ENCODE measurements around the gene GABRR3.

Gene GABRR3

GRCh38 chr3:97954228-97954827, 80.8 kb downstream of the GABRR3 start:
- FAIRE-seq = no peak

DNA sequence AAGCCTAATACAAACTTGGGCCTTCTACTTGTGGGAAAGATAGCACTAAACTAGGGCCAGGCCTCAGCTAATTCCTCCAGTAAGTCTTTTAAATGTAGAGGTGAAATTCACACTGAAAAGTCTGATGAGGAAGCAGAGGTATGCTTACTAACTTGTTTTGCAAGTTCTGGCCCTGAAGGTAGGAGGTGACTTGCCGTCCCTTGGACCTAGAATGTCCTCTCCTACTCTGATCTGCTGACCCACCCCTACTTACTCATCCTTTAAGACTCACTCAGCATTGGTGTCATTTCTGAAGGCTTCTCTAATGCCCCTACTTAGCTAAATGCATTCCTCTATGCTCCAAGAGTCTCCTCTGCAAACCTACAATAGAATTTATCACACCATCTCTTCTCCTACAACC, 82.2 kb downstream of the GABRR3 start:
- FAIRE-seq = no peak

DNA sequence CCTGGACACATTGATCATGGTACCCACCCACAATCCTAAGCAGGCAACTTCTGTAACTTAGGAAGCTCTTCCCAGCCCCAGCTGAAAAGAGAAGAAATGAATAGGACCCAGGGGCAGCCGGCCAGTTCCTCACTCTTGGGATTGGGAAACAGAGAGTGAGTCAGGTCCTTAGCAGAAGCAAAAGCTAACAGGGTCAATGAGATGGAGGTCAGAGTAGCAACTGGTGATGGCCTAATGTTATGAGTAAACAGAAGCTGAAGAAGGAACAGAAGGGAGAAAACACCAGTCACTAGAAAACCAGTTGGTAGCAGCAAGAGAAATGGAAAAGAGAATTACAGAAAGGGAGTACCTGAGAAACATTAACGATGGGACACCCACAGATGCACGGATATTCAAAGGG, 82.8 kb downstream of the GABRR3 start:
- no peak for FAIRE-seq

- FAIRE-seq = no peak
Measured at GRCh38 chr3:97950360-97950759, 84.8 kb downstream of the GABRR3 start.

DNA sequence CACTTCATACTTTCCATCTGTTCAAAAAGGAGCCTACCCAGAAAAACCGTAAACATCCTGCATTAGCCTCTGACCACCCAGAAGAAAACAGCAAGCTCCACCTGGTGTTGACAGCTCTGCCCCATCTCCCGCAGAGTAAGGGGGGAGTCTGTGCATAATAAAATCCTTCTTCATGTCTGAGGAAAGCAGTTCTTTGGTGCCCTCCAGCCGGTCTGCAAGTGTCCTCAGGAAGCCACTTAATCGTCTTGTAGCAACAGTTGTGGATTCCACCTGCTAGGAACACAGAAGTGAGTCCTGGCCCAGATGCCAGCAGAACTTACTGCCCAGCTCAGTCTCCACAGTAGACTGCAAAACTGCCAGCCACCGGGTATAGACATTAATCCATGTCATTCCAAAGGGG, 85.4 kb downstream of the GABRR3 start:
- FAIRE-seq = no peak

DNA sequence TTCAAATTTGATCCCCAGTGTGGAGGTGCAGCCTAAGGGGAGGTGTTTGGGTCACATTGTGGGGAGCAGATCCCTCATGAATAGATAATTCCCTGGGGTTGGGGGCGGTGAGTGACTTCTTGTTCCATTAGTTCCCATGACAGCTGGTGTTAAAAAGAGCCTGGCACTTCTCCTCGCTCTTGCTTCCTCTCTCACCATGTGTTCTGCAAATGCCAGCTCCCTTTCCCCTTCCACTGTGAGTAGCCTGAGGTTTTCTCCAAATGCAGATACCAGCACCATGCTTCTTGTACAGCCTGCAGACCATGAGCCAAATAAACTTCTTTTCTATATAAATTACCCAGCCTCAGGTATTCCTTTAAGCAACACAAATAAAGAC, 86.0 kb downstream of the GABRR3 start:
- FAIRE-seq = no peak

DNA sequence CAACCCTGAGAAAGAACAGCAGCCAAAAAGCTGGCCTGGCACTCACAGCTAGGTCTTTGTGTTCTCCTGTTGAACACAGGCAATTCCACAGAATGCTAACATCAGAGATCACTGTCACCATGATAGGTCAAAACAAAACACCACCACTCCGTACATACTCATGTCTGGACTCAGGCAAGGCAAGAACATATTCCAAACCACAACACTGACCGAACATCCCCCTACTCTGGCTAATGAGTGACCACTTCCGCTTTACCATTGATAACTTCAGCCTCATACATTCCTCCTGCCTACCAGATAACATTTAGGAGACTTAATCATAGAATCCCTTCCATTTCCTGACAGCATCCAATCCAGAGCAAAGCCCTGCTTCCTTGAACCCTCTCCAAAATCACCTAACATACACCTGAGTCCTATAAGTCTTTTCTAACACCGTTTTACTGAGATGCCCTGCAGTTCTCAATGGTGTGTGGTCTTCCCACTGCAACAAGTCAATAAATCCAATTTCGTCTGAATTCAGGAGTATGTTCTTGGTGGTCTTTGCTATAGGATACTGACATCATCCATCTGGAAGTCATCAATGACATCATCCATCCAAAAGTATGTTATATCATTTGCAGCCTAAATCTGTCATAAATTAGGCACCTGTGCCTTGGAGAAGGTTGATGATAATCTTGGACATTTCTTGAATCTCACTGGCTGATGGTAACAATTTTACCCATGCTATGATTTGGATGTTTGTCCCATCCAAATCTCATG, 86.6 kb downstream of the GABRR3 start:
- no peak for FAIRE-seq

DNA sequence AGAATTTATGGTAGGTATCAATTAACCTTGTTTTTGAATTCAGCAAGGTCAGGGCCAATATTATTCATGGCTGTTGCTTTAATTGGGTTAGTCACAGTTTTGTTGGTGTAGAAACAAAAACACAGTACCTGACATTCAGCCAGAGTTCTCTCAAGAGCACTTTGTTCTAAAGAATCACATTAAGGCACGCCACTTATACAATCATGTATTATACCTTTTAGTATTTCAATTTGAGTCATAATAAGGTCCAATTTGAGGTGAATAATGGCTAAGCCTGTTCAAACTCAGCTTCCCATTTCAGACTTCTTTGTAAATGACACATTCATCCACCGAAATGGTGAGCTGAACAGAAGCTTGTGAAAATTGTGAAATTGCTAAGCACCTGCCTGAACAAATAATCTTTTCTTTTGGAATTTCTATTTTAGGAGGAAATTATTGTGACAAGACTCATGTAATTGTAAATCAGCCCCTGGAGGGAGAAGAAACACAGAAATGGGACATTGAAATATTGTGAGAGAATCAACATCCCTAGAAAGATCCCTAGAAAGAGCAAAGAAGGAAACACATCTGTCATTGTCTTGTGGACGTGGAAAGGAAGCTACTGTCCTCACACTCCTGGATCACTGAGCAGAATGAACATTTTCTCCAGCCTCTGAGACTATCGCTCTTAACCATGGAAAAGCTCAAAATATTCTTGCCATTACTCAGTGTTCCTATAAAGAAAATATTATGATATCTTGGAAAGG, 92.1 kb downstream of the GABRR3 start:
- FAIRE-seq = no peak

GRCh38 chr3:97940034-97940433, 95.1 kb downstream of the GABRR3 start:
- FAIRE-seq = no peak

DNA sequence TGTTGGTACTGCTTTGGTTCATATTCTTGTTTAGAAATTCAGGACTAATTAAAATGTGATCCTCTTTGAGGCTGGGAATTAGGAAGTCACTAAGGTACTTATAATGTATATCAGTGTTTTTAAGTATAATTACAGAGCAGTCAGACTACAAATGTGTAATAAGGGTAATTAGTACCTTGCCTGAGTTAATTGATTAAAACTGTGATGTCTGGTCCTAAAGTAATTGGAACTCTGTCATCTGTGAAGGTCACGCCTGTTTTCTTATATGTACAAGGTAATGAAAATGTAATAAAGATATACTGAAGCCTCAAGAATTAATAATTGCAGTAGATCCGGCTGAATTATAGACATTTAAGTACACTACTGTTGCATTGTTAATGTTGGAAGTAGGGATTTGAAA, 95.7 kb downstream of the GABRR3 start:
- no peak for FAIRE-seq

DNA sequence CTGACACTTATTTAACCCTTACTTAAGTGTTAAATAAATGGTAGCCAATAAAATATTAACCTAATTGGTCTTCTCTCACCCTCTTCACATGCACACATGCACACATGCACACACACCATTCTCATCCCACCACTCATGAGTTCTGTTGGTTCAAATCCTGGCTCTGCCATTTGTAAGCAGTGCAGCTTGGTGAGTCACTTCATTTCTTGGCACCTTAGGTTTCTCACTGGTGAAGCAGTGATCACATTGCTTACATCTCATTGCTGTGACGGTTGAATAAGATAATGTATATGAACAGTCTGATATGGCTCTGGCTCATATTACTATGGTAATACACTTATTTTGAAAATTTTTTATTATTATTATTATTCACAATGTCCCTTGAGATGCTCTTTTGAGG, 96.7 kb downstream of the GABRR3 start:
- no peak for FAIRE-seq

- no peak for FAIRE-seq
Measured at GRCh38 chr3:97937205-97937604, 97.9 kb downstream of the GABRR3 start.

- FAIRE-seq = no peak
Measured at GRCh38 chr3:97935842-97936241, 99.3 kb downstream of the GABRR3 start.
